Mesodermal cell (in vitro differentiated cells): ENCODE measurements around the gene PDCD10.

Experiments used
- H3K27ac ChIP-seq: 2 replicates; pipeline ENCODE4 v1.7.0; 2013; ENCODE audit warnings: mild to moderate bottlenecking, low read depth, low read length, moderate library complexity; ENCODE audit not compliant: severe bottlenecking
- H3K36me3 ChIP-seq: 2 replicates; pipeline ENCODE4 v1.7.1; 2013; ENCODE audit warnings: mild to moderate bottlenecking, low read length, moderate library complexity; ENCODE audit not compliant: control insufficient read depth, insufficient read depth
- H3K4me1 ChIP-seq: one replicate; pipeline ENCODE4 v1.7.1; 2013; ENCODE audit warnings: mild to moderate bottlenecking, low read length; ENCODE audit not compliant: insufficient read depth, control insufficient read depth, poor library complexity, severe bottlenecking
- H3K4me3 ChIP-seq: 2 replicates; pipeline ENCODE4 v1.7.0; 2013; ENCODE audit warnings: low read length, control low read depth, mild to moderate bottlenecking; ENCODE audit not compliant: insufficient read depth, poor library complexity, severe bottlenecking; ENCODE audit errors: extremely low read depth
- H3K9me3 ChIP-seq: 2 replicates; pipeline ENCODE4 v1.7.1; 2013; ENCODE audit warnings: mild to moderate bottlenecking, low read length, moderate library complexity; ENCODE audit not compliant: control insufficient read depth
- WGBS, 2 experiments: methylation state at CpG; one replicate each; pipeline ENCODE4 v1.1.5; 2013; ENCODE audit warnings: missing lambda C conversion rate in 2 of 2; ENCODE audit not compliant: insufficient coverage in 2 of 2; 5-methylcytosine and 5-hydroxymethylcytosine counted together

The PDCD10 gene

DNA sequence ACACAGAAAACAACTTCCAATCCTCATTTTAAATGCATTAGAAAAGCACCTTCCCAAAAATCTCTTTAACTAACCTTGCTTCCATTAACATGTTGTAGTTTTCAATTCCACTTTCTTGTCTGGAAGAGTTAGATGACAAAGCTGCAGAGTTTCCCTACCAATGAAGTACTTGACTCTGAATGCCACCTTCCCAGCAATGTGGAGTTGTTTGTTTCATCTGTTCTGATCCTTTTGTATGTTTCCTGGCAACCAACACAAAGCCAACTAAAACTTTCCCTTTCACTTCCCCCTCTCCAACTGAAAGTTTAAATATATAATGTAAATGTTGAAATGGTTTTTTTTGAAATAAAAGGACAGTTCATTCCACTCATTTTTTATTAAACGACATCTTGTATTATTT, 80.9 kb downstream of the PDCD10 start, which contains the start of gene WDR49:
TSS of gene WDR49 (minus strand) at position 183 of the 400 bp plus-strand sequence. CDS start 517 bp downstream, outside the sequence.
- H3K9me3 ChIP-seq = no peaks in the 10 kb centered on the region
- WGBS, 2 experiments = no CpG with 5 or more reads among the region's 1 CpG
- H3K27ac ChIP-seq = no peak within 1 kb of the TSS
- no peaks in the 10 kb centered on the region for H3K36me3 ChIP-seq
- no peaks in the 10 kb centered on the region for H3K4me1 ChIP-seq
- H3K4me3 ChIP-seq = no peak within 1 kb of the TSS

DNA sequence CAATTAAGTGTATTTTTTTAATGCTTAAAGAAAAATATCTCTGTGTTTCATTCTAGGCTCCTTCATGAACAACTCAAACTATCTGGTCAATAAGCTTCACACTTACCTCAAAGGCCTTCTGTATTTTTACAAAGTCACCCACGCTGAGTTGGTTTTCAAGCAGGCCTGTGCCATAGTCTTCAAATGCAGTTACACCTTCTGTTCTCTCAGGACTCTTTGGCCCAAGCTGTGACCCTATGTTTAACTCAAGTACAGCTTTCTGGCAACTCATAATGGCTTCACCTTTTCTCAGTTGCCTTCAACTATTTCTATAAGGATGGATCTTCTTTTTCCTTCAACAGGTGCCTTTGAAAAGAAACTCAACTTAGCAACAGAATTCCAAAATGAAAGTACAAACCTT, 81.5 kb downstream of the PDCD10 start:
- H3K4me1 ChIP-seq = no peaks in the 10 kb centered on the region
- WGBS, 2 experiments = 67 to 79% methylated on average over 1 of the region's 1 CpG
- no peak overlapping the region for H3K4me3 ChIP-seq
- no peaks in the 10 kb centered on the region for H3K9me3 ChIP-seq
- H3K27ac ChIP-seq = no peak overlapping the region
- no peaks in the 10 kb centered on the region for H3K36me3 ChIP-seq

- no peaks in the 10 kb centered on the region for H3K36me3 ChIP-seq
- H3K4me1 ChIP-seq = no peaks in the 10 kb centered on the region
- 100% methylated on average over 1 of the region's 1 CpG for WGBS, 2 experiments
- H3K4me3 ChIP-seq = no peak overlapping the region
- no peaks in the 10 kb centered on the region for H3K9me3 ChIP-seq
- no peak overlapping the region for H3K27ac ChIP-seq
Observed at GRCh38 chr3:167651826-167652225, 82.9 kb downstream of the PDCD10 start.

DNA sequence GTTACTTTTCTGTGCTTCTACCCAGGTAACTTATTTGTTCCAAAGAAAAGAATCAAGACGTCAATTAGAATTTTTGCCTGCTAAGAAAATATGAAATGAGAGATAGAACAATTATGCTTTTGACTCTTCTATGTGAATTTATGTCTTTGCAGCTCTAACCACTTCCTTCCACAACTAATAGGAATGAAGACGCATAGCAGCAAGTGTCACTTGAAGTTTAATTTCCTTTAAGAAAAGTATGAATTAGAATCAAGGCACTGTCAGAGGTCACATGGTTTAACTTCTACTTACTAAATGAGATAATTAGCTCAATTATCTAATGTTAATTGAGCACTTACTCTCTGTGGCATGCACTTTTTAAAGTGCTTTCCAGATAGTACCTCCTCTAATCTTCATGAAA, 84.2 kb downstream of the PDCD10 start:
- H3K27ac ChIP-seq = no peak overlapping the region
- no peaks in the 10 kb centered on the region for H3K4me1 ChIP-seq
- H3K9me3 ChIP-seq = no peaks in the 10 kb centered on the region
- H3K4me3 ChIP-seq = no peak overlapping the region
- no CpG with 5 or more reads among the region's 2 CpGs for WGBS, 2 experiments
- no peaks in the 10 kb centered on the region for H3K36me3 ChIP-seq

DNA sequence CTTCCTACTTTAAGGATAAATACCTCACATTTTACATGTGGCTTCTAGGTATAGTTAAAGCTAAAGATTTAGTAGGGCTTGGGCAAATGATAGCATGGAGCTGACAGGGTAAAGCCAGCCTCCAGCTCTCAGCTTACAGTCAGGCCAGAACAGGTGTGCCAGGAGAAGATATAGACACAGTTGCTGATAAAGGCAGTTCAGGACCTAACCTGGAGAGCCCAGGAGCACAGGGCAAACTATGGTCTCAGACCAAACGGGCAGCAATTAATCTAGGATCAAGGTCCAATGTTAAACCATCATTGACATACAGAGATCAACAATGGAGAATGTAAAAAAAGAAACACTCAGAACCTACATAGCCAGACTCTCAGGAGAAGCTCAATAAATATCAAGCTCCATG, 84.9 kb downstream of the PDCD10 start:
- Histone ChIP-seq H3K9me3 (no peaks in the 10 kb centered on the region), H3K36me3 (no peaks in the 10 kb centered on the region), H3K4me1 (no peaks in the 10 kb centered on the region), H3K27ac (no peak overlapping the region), H3K4me3 (no peak overlapping the region)
- whole genome bisulfite sequencing, 2 experiments = 75% methylated on average over 1 of the region's 1 CpG; no CpG with 5 or more reads in 1 of the 2 experiments

GRCh38 chr3:167644611-167645010, 90.1 kb downstream of the PDCD10 start:
- no peak overlapping the region for H3K4me3 ChIP-seq
- no peak overlapping the region for H3K27ac ChIP-seq
- WGBS, 2 experiments = no CpG with 5 or more reads among the region's 1 CpG
- H3K36me3 ChIP-seq = no peaks in the 10 kb centered on the region
- H3K4me1 ChIP-seq = no peaks in the 10 kb centered on the region
- peaks cover 3% of the 10 kb centered on the region for H3K9me3 ChIP-seq
